Ovary (tissue), 3 donors: Measurements from ENCODE around the gene GEMIN8.

ENCODE experiments used
- CTCF ChIP-seq, 3 donors: fragments of 450-650 bp in 2 of 3; fragments of 200-600 bp in 1 of 3; IDR thresholded peaks; one replicate each; pipeline versions ENCODE4 v1.5.1 to v1.8.0; 2016 to 2022; ENCODE audit warnings: antibody characterized with exemption in 3 of 3, mild to moderate bottlenecking in 1 of 3
- POLR2A ChIP-seq: fragments of 450-650 bp; IDR thresholded peaks from one replicate; pipeline ENCODE4 v1.6.1; 2017; ENCODE audit warnings: antibody characterized with exemption, mild to moderate bottlenecking, moderate library complexity
- donor health status: DM: no; HTN: no; CAD: no.

GRCh38 chrX:13996650-13997049 lies 33.0 kb downstream of the GEMIN8 start:
- no peak for TF ChIP-seq CTCF (IDR thresholded peaks at IDR 0.05)
- TF ChIP-seq POLR2A = no peak
